NCI-H1092 (cell line): Measurements from ENCODE around the gene FLNA.
"Not testable (repeated sequence)": the region's sequence is repeated elsewhere in the genome, so short reads cannot be mapped to it uniquely, and the experiment has no call there.

Experiments
- DNase-seq: peaks from one replicate; lab custom pipeline; 2025; lab: John Stamatoyannopoulos, UW

Gene FLNA

GRCh38 chrX:154398668-154399526, 24.5 kb upstream of the FLNA start:
- DNase-seq = peak; percentile 77

DNA sequence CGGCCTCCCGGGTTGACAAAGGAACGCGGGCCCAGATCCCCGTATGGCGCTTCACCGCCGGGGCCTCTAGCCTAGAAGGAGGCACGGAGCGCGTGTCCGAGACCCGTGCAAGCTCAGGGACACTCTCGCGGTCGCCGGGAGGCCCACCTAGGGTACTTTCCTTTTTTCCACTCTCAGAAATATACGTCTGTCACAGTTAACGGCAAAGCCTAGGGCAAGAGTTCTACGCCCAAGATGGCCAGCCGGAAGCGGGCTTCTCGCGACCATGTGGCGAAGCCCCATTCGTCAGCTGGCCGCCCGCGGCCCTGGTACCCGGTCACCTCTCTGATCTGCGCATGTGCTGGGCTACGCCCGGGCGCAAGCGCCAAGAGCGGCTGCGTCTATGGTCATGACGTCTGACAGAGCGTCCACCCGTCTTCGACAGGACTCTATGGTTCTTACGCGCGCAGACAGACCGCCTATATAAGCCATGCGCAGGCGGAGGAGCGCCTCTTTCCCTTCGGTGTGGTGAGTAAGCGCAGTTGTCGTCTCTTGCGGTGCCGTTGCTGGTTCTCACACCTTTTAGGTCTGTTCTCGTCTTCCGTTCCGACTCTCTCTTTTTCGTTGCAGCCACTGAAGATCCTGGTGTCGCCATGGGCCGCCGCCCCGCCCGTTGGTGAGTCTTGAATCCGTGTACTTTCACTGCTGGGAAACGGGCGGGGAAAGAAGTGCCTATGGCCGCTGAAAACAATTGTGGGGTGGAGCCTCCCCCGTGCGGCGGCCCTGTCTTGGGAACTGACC, 23.6 kb upstream of the FLNA start, which contains the start of gene RPL10:
Gene RPL10 (plus strand): TSS at position 490 of the 780 bp plus-strand sequence. CDS start 143 bp downstream, at position 633.
- peak; percentile 97 for DNase-seq

DNA sequence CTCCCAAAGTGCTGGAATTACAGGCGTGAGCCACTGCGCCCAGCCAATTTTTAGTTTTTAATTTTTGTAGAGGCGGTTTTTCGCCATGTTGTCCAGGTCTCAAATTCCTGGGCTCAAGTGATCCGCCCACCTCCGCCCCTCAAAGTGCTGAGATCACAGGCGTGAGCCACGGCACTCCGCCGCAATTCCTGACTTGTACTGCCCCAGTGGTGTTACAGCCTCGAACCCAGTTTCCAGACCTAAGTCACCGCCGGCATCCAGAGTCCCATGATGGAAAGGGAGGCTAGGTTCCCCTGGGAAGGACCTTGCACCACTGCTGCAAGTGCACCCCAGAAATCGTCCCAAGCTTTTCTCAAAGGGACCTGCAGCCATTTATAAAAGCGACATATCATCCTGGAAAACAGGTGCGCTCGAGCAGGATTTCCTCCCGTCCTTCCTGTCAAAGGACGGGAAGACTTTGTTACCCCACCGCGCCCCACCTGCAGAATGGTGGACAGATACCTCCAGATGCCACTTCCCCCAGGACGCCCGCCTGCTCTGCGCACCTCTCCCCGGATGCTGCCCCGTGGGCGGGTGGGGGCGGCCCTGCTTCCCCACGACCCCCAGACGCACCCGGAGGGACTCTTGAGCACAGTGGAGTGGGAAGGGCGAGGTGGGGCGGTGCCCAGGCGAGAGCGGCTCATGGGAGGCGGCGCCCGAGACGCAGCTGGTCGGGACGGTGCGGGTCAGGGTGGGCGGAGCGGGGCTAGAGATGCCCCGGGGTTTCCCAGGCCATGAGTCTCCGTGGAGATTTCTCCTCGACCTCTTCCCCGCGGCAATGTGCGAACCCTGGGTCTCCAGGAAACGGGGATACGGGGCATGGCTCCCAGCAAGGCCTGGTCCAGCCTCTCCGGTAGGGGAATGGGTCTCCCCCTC, 22.8 kb upstream of the FLNA start:
- no peak for DNase-seq

- not testable (repeated sequence) for DNase-seq
Observed at GRCh38 chrX:154396363-154396762, 21.9 kb upstream of the FLNA start.

- DNase-seq = not testable (repeated sequence)
Observed at GRCh38 chrX:154389812-154390747, 15.6 kb upstream of the FLNA start.

DNA sequence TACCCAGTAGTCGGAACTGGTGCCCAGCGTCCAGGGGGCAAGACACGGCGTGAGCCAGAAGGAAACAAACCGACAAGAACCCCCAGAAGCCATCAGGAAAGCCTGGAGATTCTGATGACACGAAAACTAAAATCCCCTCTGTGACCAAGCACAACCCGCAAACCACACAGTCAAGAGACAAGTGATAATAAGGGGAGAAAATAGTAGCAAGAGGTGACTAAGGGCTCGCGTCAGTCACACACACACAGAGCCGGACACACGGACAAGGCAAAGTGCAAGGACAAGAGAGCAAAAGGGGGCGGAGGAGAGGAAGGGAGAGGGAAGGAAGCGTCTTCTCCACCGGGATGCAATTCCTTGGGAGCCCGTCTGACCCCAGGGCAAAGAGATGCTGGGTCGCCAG, 14.2 kb upstream of the FLNA start:
- not testable (repeated sequence) for DNase-seq

DNA sequence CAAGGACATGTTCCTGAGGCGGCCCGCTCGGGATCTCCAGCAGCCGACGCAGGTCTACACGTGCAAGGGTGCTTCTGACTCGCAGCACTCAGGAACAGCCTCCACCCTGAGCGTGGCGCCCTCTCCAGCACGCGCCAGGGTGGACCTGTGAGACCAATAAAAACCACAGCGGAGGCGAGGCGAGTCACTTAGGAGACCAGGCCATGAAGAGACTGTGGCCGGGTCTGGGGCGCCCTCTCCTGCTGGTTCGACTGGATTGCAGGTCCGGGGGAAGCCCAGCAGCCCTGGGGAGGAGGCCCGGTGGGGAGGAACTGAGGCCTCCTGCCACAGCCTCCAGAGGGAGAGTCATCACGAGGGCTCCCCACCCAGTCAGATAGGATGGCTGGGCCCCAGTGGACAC, 13.7 kb upstream of the FLNA start:
- not testable (repeated sequence) for DNase-seq

DNA sequence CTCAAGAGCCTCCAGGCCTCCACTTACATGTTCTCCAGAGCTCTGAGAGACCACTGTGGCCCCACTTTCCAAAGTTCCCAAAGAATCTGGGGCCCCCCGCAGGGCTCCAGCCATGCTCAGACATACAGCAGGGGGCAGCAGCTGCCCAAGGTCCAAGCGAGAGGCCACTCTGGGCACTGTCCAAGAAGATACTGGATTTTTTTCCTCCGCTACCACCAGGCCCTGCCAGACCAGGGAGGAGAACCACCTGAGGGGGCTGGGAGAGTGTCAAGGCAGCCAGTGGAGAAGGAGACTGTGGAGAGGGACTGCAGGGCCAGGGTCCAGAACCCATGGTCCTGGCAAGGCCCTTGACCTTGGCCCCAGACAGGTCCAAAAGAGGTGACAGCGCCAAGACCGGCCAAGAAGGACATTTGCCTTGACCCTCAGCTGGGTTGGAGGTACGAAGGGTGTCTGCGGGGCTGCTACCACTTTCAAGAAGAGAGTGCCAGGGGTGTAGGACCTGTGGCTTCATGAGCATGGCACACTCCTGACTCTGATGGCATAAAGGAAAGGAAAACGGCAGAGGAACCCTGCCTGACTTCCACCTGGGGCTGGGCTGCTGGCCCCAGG, 10.0 kb upstream of the FLNA start:
- DNase-seq = no peak

- DNase-seq = no peak
Observed at GRCh38 chrX:154383359-154384283, 9.2 kb upstream of the FLNA start.

- DNase-seq = no peak
Observed at GRCh38 chrX:154382483-154383069, 8.1 kb upstream of the FLNA start.

- no peak for DNase-seq
Observed at GRCh38 chrX:154381271-154381670, 6.8 kb upstream of the FLNA start.

DNA sequence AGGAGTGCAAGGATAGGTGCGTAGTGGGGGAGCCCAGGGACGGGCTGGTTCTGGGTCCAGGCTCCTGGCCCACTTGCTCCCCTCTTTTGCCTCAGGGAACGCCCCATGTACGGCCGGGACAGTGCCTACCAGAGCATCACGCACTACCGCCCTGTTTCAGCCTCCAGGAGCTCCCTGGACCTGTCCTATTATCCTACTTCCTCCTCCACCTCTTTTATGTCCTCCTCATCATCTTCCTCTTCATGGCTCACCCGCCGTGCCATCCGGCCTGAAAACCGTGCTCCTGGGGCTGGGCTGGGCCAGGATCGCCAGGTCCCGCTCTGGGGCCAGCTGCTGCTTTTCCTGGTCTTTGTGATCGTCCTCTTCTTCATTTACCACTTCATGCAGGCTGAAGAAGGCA, 6.4 kb upstream of the FLNA start:
- no peak for DNase-seq

DNA sequence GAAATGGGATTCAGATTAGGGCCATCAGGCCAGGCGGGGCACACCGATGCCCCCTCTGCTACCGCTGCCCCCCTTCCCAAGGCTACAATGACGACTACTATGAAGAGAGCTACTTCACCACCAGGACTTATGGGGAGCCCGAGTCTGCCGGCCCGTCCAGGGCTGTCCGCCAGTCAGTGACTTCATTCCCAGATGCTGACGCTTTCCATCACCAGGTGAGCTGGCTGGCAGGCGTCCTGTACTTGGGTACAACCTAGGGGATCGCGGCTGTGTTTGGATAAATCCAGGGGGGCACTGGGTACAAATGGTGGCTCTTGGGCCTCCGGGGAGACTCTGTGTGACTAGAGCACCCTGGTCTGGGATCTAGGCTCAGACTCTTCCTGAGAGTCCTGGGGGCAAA, 5.7 kb upstream of the FLNA start:
- no peak for DNase-seq

DNA sequence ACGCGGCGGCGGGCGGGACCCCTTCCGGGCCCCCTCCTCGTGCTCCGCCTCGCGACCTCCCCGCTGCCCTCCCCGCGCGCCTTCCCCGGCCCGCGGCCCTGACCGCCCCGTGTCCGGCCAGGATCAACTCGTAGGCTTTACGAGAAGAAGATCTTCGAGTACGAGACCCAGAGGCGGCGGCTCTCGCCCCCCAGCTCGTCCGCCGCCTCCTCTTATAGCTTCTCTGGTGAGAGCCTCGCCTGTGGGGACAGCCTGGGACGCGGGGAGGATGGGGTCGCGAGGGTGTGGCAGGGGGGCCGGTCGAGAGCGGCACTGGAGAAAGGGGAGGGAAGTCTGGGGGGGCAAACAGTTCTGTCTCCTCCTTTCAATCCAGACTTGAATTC, 5.1 kb upstream of the FLNA start:
- no peak for DNase-seq

DNA sequence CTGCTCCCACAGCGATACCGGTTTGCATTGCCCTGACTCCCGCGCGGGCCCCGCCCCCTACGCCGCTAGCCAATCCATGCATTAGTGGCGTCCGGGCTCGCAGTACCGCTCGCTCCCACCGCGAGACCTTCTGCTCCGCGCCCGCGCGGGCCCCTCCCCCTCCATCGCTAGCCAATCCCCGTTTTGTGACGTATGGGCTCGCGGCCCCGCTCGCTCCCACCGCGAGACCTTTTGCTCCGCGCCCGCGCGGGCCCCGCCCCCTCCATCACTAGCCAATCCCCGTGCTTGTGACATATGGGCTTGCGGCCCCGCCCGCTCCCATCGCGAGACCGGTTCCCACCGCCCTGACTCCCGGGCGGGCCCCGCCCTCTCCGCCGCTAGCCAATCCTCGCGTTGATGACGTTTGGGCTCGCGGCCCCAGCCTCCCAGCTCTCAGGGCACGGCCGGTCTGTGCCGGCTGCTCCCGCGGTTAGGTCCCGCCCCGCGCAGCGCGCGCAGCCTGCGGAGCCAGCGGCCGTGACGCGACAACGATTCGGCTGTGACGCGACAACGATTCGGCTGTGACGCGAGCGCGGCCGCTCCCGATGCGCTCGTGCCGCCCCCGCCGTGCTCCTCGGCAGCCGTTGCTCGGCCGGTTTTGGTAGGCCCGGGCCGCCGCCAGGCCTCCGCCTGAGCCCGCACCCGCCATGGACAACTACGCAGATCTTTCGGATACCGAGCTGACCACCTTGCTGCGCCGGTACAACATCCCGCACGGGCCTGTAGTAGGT, 4.5 kb upstream of the FLNA start, which contains the start of gene EMD:
Gene EMD (plus strand): TSS at position 497 of the 770 bp plus-strand sequence. CDS start 190 bp downstream, at position 687.
- peak; percentile 99 for DNase-seq

GRCh38 chrX:154378059-154378798, 3.8 kb upstream of the FLNA start:
- peak; percentile 43 for DNase-seq

- no peak for DNase-seq
Observed at GRCh38 chrX:154376774-154377173, 2.3 kb upstream of the FLNA start.
